Skeletal muscle satellite cell (primary cell): ENCODE measurements around the gene DDRGK1. TPM values are rescaled to one million over a fixed set of nuclear protein-coding genes. Genes with fewer than 3 reads are reported as not detected.

Source experiments
- H3K27me3 ChIP-seq: 2 replicates; pipeline ENCODE4 v1.7.0; 2013; ENCODE audit warnings: low read length; ENCODE audit not compliant: control insufficient read depth, insufficient read depth
- H3K36me3 ChIP-seq: 2 replicates; pipeline ENCODE4 v1.7.0; 2013; ENCODE audit warnings: mild to moderate bottlenecking, control low read depth, low read length; ENCODE audit not compliant: insufficient read depth
- H3K4me1 ChIP-seq: 2 replicates; pipeline ENCODE4 v1.7.0; 2013; ENCODE audit warnings: low read length; ENCODE audit not compliant: control insufficient read depth, insufficient read depth
- H3K4me2 ChIP-seq: 2 replicates; pipeline ENCODE4 v1.7.0; 2013; ENCODE audit warnings: mild to moderate bottlenecking, low read length
- H3K4me3 ChIP-seq: 2 replicates; pipeline ENCODE4 v1.7.0; 2013; ENCODE audit warnings: low read length
- H3K9ac ChIP-seq: 2 replicates; pipeline ENCODE4 v1.7.0; 2013; ENCODE audit warnings: mild to moderate bottlenecking, low read depth, low read length, moderate library complexity
- H3K9me3 ChIP-seq: replicated peaks from 2 replicates; pipeline ENCODE4 v1.7.0; 2013; ENCODE audit warnings: mild to moderate bottlenecking, control low read depth, low read length
- total RNA-seq: library from RNA; depleted of rRNA; stranded (reverse); fragments of >200 nt; gene quantifications from 2 replicates; pipeline ENCODE4 v1.2.3, GENCODE V29; 2012; rRNA removed

The DDRGK1 gene
- total RNA-seq: 17.0 and 29.4 TPM in 2 replicates

DNA sequence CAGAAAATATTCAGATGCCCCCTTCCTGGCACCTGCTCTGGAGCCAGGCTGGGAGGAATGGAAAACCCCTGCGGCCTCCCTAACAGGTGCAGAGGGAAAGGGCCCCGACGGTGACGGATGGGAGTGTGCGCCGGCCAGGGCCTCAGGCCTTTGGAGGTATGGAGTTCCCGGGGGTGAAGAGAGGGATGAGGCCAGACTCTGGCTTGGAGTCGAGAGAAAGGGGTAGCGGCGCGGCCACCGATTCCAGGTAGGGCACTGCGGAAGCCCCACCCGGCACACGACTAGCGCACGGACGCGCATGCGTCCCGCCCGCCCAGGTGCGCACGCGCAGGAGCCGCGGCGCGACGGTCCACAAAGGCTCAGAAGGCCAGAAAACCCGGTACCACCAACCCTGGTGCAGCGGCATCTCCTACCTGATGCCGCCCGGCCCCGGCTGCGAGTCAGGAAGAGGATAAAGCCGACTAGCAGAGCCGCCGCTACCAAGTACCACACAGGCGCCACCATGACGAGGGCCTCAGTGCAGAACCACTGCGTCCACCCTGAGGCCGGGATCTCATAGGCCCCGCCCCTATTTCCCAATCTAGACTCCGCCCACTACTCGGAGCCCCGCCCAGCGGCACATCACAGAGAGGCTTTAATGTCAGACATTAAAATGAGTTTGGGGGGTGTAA lies at the start of gene DDRGK1:
Gene DDRGK1 (minus strand): TSS at position 559 of the 671 bp plus-strand sequence. CDS start 55 bp downstream, at position 504.
- H3K4me1 ChIP-seq: peaks cover 20% of the 10 kb centered on the region
- H3K4me3 ChIP-seq: peak within 1 kb of the TSS; percentile 90
- H3K4me2 ChIP-seq: peak within 1 kb of the TSS; percentile 90
- H3K9ac ChIP-seq: peak within 1 kb of the TSS; percentile 91
- no peaks in the 10 kb centered on the region for H3K9me3 ChIP-seq
- H3K27me3 ChIP-seq: no peaks in the 10 kb centered on the region
- H3K36me3 ChIP-seq: peaks cover 24% of the 10 kb centered on the region

DNA sequence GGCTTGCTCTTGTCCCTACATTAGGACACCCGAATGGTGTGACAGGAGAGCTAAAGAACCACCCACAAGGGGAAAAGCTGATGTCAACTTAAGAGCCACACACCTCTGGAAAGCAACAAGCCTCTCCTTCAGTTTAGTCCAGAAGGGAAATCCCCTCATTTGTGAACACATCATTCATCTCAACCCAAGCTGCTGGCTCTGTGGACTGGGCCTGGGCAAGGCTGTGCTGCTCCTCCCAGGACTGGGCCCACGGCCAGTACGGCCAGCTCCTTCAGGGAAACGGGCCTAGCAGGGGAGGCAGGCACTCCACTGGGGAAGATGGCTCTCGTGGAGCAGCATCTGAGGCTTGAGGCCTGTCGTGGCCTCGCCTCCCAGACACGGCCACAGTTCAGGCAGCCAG lies 47.3 kb upstream of the DDRGK1 start:
- Histone ChIP-seq H3K36me3 (peaks cover 51% of the 10 kb centered on the region), H3K4me2 (no peak overlapping the region), H3K4me1 (no peaks in the 10 kb centered on the region), H3K27me3 (no peaks in the 10 kb centered on the region), H3K9ac (no peak overlapping the region), H3K9me3 (no peaks in the 10 kb centered on the region), H3K4me3 (no peak overlapping the region)

DNA sequence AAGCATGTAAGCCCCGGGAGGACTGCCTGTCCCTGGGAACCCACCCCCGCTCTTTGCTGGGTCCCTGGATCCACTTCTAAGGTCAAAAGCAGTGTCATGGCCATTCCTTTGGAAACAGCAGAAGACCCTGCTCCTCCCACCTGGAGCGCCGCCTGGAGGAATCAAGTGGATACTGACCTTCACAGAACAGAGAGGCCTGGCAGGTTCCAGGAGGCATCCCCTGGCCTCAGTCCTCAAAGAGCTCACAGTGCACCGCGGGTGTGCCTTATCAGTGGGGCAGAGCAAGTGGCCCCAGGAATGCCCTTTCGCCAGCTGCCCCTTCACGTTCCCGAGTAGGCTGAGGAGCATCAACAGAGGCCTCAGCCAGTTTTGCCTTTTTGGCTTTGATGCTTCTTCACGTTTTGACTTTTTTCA lies 45.6 kb upstream of the DDRGK1 start:
- H3K9me3 ChIP-seq: no peaks in the 10 kb centered on the region
- no peaks in the 10 kb centered on the region for H3K4me1 ChIP-seq

DNA sequence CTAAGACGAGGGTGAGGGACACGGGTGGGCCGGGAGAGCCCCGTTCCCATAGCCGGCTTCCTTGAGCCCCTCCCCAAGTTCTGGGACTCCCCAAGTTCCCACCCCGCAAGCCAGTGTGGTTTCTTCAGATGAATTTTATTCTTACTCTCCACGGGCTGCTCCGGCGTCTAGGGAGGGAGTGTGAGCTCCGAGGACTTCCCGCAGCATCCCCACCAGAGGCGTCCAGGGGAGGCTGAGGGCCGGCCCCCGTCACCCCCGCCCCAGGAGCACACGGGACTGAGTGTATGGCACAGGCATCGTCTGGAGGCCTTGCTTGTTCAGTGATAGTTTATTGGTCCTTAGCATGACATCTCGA lies 44.5 kb upstream of the DDRGK1 start:
- no peaks in the 10 kb centered on the region for H3K4me1 ChIP-seq
- no peak overlapping the region for H3K9ac ChIP-seq
- H3K36me3 ChIP-seq: peaks cover 28% of the 10 kb centered on the region
- no peaks in the 10 kb centered on the region for H3K9me3 ChIP-seq
- H3K27me3 ChIP-seq: no peaks in the 10 kb centered on the region
- H3K4me2 ChIP-seq: peak overlapping the region; percentile 61
- H3K4me3 ChIP-seq: peak overlapping the region; percentile 41

More for the DNA sequence above, 45.6 kb upstream of the DDRGK1 start:
- H3K27me3 ChIP-seq: no peaks in the 10 kb centered on the region
- no peak overlapping the region for H3K4me2 ChIP-seq
- H3K4me3 ChIP-seq: no peak overlapping the region
- peaks cover 38% of the 10 kb centered on the region for H3K36me3 ChIP-seq
- H3K9ac ChIP-seq: no peak overlapping the region

DNA sequence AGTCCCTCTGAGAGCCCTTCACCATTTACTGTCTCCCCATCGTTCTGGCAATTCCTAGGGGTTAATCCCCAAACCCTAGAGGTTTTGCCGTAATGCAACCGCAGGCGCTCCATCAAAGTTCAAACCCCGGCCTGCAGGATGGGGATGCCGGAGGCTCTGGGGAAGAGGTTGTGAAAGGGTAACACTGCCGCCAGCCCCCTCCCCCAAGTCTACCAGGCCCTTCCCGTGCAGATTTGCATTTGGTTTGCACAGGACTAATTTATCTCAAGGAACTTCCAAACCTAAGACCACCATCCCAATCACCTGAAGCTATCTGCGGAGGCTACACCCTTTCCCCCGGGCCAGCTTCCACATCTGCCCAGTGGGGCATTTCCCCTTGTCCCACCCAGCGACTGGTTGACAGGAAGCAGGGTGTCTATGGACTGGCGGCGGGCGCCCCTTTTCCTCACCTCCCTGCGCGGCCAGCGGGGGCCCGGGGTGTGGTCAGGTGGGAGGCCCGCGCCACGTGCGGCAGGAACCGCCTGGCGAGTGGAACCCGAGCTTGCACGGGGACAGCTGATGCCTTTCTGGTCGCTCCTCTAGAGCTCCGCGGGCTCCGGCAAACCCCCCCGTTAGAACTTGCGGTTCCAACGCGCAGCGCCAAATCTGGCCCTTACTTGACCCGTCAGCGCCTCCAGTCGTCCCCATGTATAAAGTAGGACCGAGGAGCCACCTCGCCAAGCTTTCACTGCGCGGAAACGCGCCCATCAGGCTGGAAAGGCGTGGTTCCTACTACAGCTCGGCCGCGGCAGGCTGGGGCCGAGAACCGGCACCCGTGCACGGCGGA lies 43.9 kb upstream of the DDRGK1 start:
- Histone ChIP-seq H3K4me1 (no peaks in the 10 kb centered on the region), H3K27me3 (no peaks in the 10 kb centered on the region), H3K9me3 (no peaks in the 10 kb centered on the region), H3K9ac (no peak overlapping the region), H3K4me2 (peak overlapping the region; percentile 61), H3K4me3 (peak overlapping the region; percentile 41), H3K36me3 (peaks cover 24% of the 10 kb centered on the region)

DNA sequence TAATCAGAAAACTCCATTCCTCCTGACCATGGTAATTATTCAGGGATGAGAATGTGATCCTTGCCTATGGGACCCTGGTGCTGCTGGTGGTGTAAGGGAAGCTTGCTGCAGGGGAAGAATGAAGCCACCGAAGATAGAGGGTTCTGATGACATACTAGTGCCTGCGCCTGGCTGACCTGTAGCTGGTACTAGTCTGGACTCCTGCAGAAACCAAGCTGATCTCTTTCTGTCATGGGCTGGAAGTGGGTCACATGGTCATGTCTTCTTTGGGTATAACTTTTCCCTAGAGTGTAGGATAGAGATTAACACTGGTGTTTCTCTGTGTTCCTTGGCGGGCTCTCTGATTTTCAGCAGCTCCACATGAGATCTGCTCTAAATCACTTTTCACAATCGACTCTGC lies 43.2 kb upstream of the DDRGK1 start:
- H3K4me1 ChIP-seq: no peaks in the 10 kb centered on the region
- H3K4me2 ChIP-seq: no peak overlapping the region
- H3K9me3 ChIP-seq: no peaks in the 10 kb centered on the region
- no peak overlapping the region for H3K9ac ChIP-seq
- no peak overlapping the region for H3K4me3 ChIP-seq
- peaks cover 19% of the 10 kb centered on the region for H3K36me3 ChIP-seq
- no peaks in the 10 kb centered on the region for H3K27me3 ChIP-seq

DNA sequence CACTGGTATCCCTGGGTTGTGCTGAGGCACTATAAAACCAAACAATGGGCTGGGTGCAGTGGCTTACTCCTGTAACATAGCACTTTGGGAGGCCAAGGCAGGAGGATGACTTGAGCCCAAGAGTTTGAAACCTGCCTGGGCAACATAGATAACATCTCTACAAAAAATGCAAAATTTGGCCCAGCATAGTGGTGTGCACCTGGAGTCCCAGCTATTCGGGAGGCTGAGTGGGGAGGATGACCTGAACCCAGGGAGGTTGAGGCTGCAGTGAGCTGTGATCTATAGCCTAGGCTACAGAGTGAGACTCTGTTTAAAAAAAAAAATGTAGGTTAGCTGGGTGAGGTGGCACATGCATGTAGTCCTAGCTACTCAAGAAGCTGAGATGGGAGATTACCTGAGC lies 42.2 kb upstream of the DDRGK1 start:
- no peak overlapping the region for H3K9ac ChIP-seq
- H3K36me3 ChIP-seq: peaks cover 11% of the 10 kb centered on the region
- H3K27me3 ChIP-seq: no peaks in the 10 kb centered on the region
- H3K4me3 ChIP-seq: no peak overlapping the region
- no peak overlapping the region for H3K4me2 ChIP-seq
- H3K4me1 ChIP-seq: no peaks in the 10 kb centered on the region
- H3K9me3 ChIP-seq: no peaks in the 10 kb centered on the region

DNA sequence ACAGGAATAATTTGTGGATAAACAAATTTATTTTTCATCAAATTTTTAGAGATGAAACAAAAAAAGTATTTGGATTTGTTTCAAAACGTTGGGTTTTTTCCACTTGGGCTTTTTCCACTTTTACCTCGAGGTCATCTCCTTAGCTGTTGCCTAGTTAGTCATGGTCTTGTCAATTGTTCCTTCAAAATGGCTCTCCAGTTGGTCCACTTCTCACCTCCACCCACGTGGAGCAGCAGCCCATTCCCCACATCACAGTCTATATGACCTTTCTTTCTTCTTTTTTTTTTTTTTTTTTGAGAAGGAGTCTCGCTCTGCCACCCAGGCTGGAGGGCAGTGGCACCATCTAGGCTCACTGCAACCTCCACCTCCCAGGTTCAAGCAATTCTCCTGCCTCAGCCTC lies 41.2 kb upstream of the DDRGK1 start:
- Histone ChIP-seq H3K36me3 (peaks cover 9% of the 10 kb centered on the region), H3K9ac (no peak overlapping the region), H3K27me3 (peaks cover 1% of the 10 kb centered on the region), H3K9me3 (no peaks in the 10 kb centered on the region), H3K4me3 (no peak overlapping the region), H3K4me2 (no peak overlapping the region), H3K4me1 (no peaks in the 10 kb centered on the region)

DNA sequence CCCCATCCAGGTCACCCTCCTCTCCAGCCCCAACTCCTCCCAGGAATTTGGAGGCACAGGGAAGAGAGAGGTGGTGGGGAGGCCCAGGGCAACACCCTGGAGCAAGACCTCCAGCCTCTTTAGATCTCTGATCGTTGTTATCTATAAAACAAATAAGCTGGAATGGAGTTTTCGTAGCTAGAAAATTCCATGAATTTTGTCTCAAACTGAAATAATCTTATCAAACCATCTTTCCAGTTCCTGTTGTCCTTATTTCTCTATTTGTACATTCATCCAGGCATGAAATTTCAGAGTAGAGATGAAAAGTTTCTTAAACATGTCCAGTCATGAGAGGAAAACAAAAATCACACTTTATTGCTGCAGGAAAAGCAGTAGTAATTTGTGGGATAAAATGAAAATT lies 40.7 kb upstream of the DDRGK1 start:
- Histone ChIP-seq H3K9me3 (no peaks in the 10 kb centered on the region), H3K36me3 (peaks cover 4% of the 10 kb centered on the region), H3K27me3 (peaks cover 7% of the 10 kb centered on the region), H3K4me2 (no peak overlapping the region), H3K9ac (no peak overlapping the region), H3K4me1 (peaks cover under 1% of the 10 kb centered on the region), H3K4me3 (no peak overlapping the region)

DNA sequence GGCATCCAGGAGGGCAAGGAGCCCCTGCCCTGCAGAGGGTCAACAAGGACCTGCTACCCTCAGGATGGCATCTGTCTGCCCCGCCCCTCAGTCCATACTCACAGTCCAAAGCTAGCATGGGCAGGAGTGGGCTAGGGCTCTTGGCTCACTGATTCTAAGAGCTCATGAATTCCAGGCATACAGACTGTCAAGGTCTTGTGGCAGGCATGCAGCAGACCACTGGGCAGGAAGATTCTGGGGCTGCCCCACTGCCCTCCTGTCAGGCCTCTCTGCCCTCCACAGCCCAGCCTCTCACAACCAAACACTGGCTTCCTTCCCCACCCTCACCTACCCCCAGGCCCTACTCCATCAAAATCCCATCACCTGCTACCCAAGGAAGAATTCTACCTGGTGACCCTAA lies 40.1 kb upstream of the DDRGK1 start:
- Histone ChIP-seq H3K4me3 (no peak overlapping the region), H3K4me1 (peaks cover 5% of the 10 kb centered on the region), H3K36me3 (no peaks in the 10 kb centered on the region), H3K9ac (no peak overlapping the region), H3K4me2 (no peak overlapping the region), H3K27me3 (peaks cover 12% of the 10 kb centered on the region), H3K9me3 (no peaks in the 10 kb centered on the region)

DNA sequence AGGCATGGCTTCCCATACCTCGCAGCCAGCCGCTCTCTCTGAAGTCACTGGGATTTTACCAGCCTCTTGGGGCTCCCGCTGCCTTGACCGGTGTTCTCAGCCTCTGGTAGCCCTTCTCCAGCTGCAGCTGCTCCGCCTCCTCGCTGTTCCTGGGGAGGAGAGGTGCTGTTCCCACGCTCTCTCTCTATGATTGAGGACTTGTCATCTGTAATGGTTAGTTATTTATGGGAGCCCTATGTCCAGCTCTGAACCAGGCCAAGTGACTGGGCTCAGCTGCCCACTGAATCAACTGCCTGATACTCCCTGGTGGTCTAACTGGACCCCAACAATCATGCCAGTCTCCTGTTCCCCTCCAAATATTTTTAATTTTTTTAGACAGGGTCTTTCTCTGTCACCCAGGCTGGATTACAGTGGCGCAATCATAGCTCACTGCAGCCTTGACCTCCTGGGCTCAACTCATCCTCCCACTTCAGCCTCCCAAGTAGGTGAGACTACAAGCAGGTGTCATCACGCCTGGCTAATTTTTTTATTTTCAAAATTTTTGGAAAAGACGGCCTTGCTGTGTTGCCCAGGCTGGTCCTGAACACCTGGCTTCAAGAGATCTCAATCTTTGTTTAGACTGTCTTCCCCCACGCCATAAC lies 39.4 kb upstream of the DDRGK1 start:
- Histone ChIP-seq H3K4me3 (no peak overlapping the region), H3K27me3 (peaks cover 15% of the 10 kb centered on the region), H3K36me3 (no peaks in the 10 kb centered on the region), H3K9ac (no peak overlapping the region), H3K4me2 (no peak overlapping the region), H3K9me3 (no peaks in the 10 kb centered on the region), H3K4me1 (peaks cover 12% of the 10 kb centered on the region)
